ENCODE data around the gene DERL3. TPM values are rescaled to one million over a fixed set of nuclear protein-coding genes. Genes with fewer than 3 reads are reported as not detected.

The DERL3 gene
- total and polyA plus RNA-seq, 2 of the 13 experiments (the other 11 are each of a cell fraction or from before 2014, with no cell fraction given): not detected

- TF ChIP-seq MAFK (conservative IDR thresholded peaks at IDR 0.05 in 1 of 2, IDR thresholded peaks at IDR 0.05 in 1 of 2; ENCODE audit: low read length in 2 of 2) (no peak), SKI (IDR thresholded peaks at IDR 0.05; ENCODE audit: partially characterized antibody) (peak; percentile 15), TBL1XR1 (IDR thresholded peaks at IDR 0.05; ENCODE audit: borderline replicate concordance, low read length, partially characterized antibody) (no peak), JUN (CRISPR knock-in tag; IDR thresholded peaks at IDR 0.05) (no peak), HNRNPLL (IDR thresholded peaks at IDR 0.05; ENCODE audit: low read depth, low read length, poor library complexity, severe bottlenecking) (peak; percentile 59), ZNF687 (CRISPR knock-in tag; IDR thresholded peaks at IDR 0.05) (peak; percentile 87), MXI1 (IDR thresholded peaks at IDR 0.05; ENCODE audit: borderline replicate concordance, low read depth, low read length) (no peak; the same call in 2 of the 3 replicates), ZSCAN25 (CRISPR knock-in tag; IDR thresholded peaks at IDR 0.05) (no peak), EEA1 (CRISPR knock-in tag; IDR thresholded peaks at IDR 0.05; ENCODE audit: borderline replicate concordance) (no peak), HES4 (CRISPR knock-in tag; IDR thresholded peaks at IDR 0.05; ENCODE audit: borderline replicate concordance) (no peak; the same call in 1 of the 2 replicates), POLR2A (IDR thresholded peaks at IDR 0.05; ENCODE audit: insufficient read depth in 1 of 2, low read depth in 2 of 2, low read length in 2 of 2) (peak; percentile 66 to 82), POLR2AphosphoS5 (IDR thresholded peaks at IDR 0.05; ENCODE audit: low read depth, low read length) (no peak), THRA (CRISPR knock-in tag; IDR thresholded peaks at IDR 0.05; ENCODE audit: borderline replicate concordance) (no peak), ZNF232 (CRISPR knock-in tag; IDR thresholded peaks at IDR 0.05; ENCODE audit: borderline replicate concordance) (no peak)
- TF ChIP-seq, protein P1, sequence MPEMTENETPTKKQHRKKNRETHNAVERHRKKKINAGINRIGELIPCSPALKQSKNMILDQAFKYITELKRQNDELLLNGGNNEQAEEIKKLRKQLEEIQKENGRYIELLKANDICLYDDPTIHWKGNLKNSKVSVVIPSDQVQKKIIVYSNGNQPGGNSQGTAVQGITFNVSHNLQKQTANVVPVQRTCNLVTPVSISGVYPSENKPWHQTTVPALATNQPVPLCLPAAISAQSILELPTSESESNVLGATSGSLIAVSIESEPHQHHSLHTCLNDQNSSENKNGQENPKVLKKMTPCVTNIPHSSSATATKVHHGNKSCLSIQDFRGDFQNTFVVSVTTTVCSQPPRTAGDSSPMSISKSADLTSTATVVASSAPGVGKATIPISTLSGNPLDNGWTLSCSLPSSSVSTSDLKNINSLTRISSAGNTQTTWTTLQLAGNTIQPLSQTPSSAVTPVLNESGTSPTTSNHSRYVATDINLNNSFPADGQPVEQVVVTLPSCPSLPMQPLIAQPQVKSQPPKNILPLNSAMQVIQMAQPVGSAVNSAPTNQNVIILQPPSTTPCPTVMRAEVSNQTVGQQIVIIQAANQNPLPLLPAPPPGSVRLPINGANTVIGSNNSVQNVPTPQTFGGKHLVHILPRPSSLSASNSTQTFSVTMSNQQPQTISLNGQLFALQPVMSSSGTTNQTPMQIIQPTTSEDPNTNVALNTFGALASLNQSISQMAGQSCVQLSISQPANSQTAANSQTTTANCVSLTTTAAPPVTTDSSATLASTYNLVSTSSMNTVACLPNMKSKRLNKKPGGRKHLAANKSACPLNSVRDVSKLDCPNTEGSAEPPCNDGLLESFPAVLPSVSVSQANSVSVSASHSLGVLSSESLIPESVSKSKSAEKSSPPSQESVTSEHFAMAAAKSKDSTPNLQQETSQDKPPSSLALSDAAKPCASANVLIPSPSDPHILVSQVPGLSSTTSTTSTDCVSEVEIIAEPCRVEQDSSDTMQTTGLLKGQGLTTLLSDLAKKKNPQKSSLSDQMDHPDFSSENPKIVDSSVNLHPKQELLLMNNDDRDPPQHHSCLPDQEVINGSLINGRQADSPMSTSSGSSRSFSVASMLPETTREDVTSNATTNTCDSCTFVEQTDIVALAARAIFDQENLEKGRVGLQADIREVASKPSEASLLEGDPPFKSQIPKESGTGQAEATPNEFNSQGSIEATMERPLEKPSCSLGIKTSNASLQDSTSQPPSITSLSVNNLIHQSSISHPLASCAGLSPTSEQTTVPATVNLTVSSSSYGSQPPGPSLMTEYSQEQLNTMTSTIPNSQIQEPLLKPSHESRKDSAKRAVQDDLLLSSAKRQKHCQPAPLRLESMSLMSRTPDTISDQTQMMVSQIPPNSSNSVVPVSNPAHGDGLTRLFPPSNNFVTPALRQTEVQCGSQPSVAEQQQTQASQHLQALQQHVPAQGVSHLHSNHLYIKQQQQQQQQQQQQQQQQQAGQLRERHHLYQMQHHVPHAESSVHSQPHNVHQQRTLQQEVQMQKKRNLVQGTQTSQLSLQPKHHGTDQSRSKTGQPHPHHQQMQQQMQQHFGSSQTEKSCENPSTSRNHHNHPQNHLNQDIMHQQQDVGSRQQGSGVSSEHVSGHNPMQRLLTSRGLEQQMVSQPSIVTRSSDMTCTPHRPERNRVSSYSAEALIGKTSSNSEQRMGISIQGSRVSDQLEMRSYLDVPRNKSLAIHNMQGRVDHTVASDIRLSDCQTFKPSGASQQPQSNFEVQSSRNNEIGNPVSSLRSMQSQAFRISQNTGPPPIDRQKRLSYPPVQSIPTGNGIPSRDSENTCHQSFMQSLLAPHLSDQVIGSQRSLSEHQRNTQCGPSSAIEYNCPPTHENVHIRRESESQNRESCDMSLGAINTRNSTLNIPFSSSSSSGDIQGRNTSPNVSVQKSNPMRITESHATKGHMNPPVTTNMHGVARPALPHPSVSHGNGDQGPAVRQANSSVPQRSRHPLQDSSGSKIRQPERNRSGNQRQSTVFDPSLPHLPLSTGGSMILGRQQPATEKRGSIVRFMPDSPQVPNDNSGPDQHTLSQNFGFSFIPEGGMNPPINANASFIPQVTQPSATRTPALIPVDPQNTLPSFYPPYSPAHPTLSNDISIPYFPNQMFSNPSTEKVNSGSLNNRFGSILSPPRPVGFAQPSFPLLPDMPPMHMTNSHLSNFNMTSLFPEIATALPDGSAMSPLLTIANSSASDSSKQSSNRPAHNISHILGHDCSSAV (CRISPR knock-in tag; IDR thresholded peaks at IDR 0.05; ENCODE audit: borderline replicate concordance): no peak
Observed at GRCh38 chr22:23786752-23787599, 51.8 kb downstream of the DERL3 start, which contains the start of gene SMARCB1 (continued).
